ENCODE results near the gene PSTPIP2. TPM values are rescaled to one million over a fixed set of nuclear protein-coding genes. Genes with fewer than 3 reads are reported as not detected.

Gene PSTPIP2
- total RNA-seq, 2 experiments from 2014 or later, result 5.9 to 6.0 TPM

DNA sequence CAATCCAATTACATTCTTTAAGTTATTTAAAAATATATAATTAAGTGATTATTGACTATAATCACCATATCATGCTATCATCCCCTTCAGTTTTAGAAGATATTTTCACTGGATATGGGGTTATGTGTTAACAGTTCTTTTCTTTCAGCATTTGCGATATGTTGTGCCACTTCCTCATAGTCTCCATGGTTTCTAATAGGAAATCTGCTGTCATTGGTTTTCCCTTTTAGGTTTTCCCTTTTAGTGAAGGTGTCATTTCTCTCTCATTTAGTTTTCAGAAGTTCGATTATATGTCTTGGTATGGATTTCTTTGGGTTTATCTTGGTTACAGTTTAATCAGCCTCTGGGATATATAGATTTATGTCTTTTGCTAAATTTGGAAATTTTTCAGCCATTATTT lies 70.2 kb downstream of the PSTPIP2 start:
- Mint-ChIP-seq H3K4me1 (ENCODE audit: low read depth) (peaks cover 37% of the 10 kb centered on the region), H3K36me3 (ENCODE audit: low read depth) (peaks cover 30% of the 10 kb centered on the region), H3K27me3 (no peaks in the 10 kb centered on the region), H3K9me3 (peaks cover 14% of the 10 kb centered on the region), H3K4me3 (no peak overlapping the region), H3K27ac (no peak overlapping the region)
- ChIA-PET POLR2A (no interaction called here), CTCF (no interaction called here)
- Histone ChIP-seq H3K4me1 (ENCODE audit: insufficient read depth, low read length) (peaks cover 35% of the 10 kb centered on the region), H3K27ac (ENCODE audit: low read depth in 1 of 2, low read length in 2 of 2) (no peak overlapping the region), H3K27me3 (ENCODE audit: control insufficient read depth in 1 of 2, insufficient read depth in 2 of 2, low read length in 2 of 2) (no peaks in the 10 kb centered on the region), H3K9me3 (ENCODE audit: control insufficient read depth in 1 of 2, insufficient read depth in 1 of 2, low read length in 2 of 2) (peaks cover 0 to 11% of the 10 kb centered on the region in 2 experiments), H3K36me3 (ENCODE audit: insufficient read depth, low read length) (no peaks in the 10 kb centered on the region), H3K4me3 (ENCODE audit: low read length) (no peak overlapping the region)
- intact Hi-C loops (cut with DNase I, micrococcal nuclease), result no loop called here
- no peak for DNase-seq
- TF ChIP-seq, protein P1, sequence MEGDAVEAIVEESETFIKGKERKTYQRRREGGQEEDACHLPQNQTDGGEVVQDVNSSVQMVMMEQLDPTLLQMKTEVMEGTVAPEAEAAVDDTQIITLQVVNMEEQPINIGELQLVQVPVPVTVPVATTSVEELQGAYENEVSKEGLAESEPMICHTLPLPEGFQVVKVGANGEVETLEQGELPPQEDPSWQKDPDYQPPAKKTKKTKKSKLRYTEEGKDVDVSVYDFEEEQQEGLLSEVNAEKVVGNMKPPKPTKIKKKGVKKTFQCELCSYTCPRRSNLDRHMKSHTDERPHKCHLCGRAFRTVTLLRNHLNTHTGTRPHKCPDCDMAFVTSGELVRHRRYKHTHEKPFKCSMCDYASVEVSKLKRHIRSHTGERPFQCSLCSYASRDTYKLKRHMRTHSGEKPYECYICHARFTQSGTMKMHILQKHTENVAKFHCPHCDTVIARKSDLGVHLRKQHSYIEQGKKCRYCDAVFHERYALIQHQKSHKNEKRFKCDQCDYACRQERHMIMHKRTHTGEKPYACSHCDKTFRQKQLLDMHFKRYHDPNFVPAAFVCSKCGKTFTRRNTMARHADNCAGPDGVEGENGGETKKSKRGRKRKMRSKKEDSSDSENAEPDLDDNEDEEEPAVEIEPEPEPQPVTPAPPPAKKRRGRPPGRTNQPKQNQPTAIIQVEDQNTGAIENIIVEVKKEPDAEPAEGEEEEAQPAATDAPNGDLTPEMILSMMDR (IDR thresholded peaks at IDR 0.05), result no peak
- no peak for ATAC-seq (ENCODE audit: poor library complexity)

GRCh38 chr18:46001074-46001473 lies 71.0 kb downstream of the PSTPIP2 start:
- Mint-ChIP-seq H3K36me3 (ENCODE audit: low read depth) (peaks cover 30% of the 10 kb centered on the region), H3K4me1 (ENCODE audit: low read depth) (peaks cover 40% of the 10 kb centered on the region), H3K4me3 (peak overlapping the region; percentile 43), H3K27ac (peak overlapping the region; percentile 50), H3K9me3 (peaks cover 14% of the 10 kb centered on the region), H3K27me3 (no peaks in the 10 kb centered on the region)
- H3K27me3 ChIP-seq (ENCODE audit: control insufficient read depth in 1 of 2, insufficient read depth in 2 of 2, low read length in 2 of 2), result no peaks in the 10 kb centered on the region
- H3K36me3 ChIP-seq (ENCODE audit: insufficient read depth, low read length), result no peaks in the 10 kb centered on the region
- peaks cover 0 to 11% of the 10 kb centered on the region in 2 experiments for H3K9me3 ChIP-seq (ENCODE audit: control insufficient read depth in 1 of 2, insufficient read depth in 1 of 2, low read length in 2 of 2)
- TF ChIP-seq, protein P1 (IDR thresholded peaks at IDR 0.05), result no peak
- ATAC-seq (ENCODE audit: poor library complexity) (no peak), DNase-seq (peak in 1 of 14 experiments; percentile 15)
- intact Hi-C loops (cut with DNase I, micrococcal nuclease), result no loop called here
- CTCF ChIA-PET, result no interaction called here
- no peak overlapping the region for H3K27ac ChIP-seq (ENCODE audit: low read depth in 1 of 2, low read length in 2 of 2)
- H3K4me1 ChIP-seq (ENCODE audit: insufficient read depth, low read length), result peaks cover 40% of the 10 kb centered on the region
- H3K4me3 ChIP-seq (ENCODE audit: low read length), result no peak overlapping the region
- POLR2A ChIA-PET, result no interaction called here

DNA sequence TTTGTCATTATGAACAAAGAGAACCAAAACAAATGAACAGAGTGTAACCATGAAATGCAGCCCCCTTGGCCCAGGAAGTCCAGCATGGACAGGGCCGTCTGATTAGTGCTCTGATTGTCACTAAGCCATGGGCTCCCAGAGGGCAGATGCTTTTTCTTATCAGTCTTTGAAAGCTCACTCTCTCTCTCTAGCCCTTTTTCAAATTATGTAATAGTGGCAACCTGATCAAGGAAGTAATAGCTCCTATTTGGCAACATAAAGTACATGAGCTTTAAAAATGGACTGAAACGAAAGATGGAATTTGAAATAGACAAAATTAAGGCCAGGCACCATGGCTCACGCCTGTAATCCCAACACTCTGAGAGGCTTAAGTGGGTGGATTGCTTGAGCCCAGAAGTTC lies 72.5 kb downstream of the PSTPIP2 start:
- ChIA-PET POLR2A (no interaction called here), CTCF (interaction anchor here (1.1 kb wide), 1 partner anchor 70 kb away, joined by 4 read pairs; no protein-coding TSS in a partner anchor)
- Mint-ChIP-seq H3K36me3 (ENCODE audit: low read depth) (peaks cover 23% of the 10 kb centered on the region), H3K4me1 (ENCODE audit: low read depth) (peaks cover 47% of the 10 kb centered on the region), H3K4me3 (no peak overlapping the region), H3K27ac (peak overlapping the region; percentile 93), H3K27me3 (no peaks in the 10 kb centered on the region), H3K9me3 (peaks cover 14% of the 10 kb centered on the region)
- no peak overlapping the region for H3K4me3 ChIP-seq (ENCODE audit: low read length)
- H3K27ac ChIP-seq (ENCODE audit: low read depth in 1 of 2, low read length in 2 of 2), result peak overlapping the region in 1 of 2 donors; percentile 79
- ATAC-seq (ENCODE audit: poor library complexity) (no peak), DNase-seq (no peak)
- H3K27me3 ChIP-seq (ENCODE audit: control insufficient read depth in 1 of 2, insufficient read depth in 2 of 2, low read length in 2 of 2), result no peaks in the 10 kb centered on the region
- intact Hi-C loops (cut with DNase I, micrococcal nuclease), result no loop called here
- H3K36me3 ChIP-seq (ENCODE audit: insufficient read depth, low read length), result no peaks in the 10 kb centered on the region
- peaks cover 42% of the 10 kb centered on the region for H3K4me1 ChIP-seq (ENCODE audit: insufficient read depth, low read length)
- peaks cover 0 to 11% of the 10 kb centered on the region in 2 experiments for H3K9me3 ChIP-seq (ENCODE audit: control insufficient read depth in 1 of 2, insufficient read depth in 1 of 2, low read length in 2 of 2)
- TF ChIP-seq, protein P1 (IDR thresholded peaks at IDR 0.05), result no peak
